ENCODE measurements around the gene GTF2IRD2.
A peak's percentile ranks its signal among the peaks of the same experiment; 100 is the strongest.
"Not testable (repeated sequence)": the region's sequence is repeated elsewhere in the genome, so short reads cannot be mapped to it uniquely, and the experiment has no call there.

GTF2IRD2 gene

DNA sequence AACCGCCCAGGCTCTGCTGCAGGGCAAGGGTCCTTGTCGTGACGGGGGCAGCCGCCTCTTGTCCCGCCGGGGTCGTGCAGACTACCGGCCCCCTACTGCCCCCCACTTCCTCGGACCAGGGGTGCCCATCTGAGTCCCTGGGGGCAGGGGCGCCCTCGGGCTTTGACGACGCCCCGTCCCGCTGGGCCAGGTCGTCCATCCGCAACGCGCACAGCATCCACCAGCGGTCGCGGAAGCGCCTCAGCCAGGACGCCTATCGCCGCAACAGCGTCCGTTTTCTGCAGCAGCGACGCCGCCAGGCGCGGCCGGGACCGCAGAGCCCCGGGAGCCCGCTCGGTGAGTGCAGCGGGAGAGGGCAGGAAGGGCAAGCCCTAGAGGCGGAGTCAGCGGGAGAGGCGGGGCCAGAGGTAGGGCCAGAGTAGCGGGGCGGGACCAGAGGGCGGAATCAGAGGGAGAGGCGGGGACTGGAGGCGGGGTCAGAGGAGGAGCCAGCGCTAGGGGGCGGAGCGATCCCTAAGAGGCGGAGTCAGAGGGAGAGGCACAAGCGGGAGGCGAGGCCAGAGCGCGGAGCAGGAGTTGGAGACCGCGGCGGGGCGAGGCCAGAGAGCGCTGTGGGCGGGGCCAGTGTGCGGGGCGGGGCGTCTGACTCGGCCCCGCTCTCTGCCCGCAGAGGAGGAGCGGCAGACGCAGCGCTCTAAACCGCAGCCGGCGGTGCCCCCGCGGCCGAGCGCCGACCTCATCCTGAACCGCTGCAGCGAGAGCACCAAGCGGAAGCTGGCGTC lies 62.8 kb downstream of the GTF2IRD2 start:
- DNase-seq = peak; percentile 95

DNA sequence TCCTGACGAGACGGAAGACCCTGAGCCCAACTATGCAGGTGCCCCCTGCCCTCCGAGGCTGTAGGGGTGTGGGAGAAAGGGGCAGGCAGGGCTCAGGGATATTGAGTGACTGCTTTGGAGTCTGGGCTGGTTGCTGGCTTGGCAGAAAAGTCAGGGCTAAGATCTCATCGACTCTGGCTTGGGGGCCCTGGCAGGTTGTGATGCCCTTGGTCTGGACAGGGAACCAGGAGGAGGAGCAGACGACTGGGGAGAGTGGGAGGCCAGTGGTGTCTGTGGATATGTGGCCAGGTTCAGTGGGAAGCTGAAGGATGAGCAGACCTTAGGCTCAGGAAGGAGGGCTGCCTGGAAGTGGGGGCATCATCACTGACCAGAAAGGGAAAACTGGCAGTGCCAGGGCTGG lies 67.8 kb downstream of the GTF2IRD2 start:
- not testable (repeated sequence) for DNase-seq, ATAC-seq

More for the DNA sequence above, 62.8 kb downstream of the GTF2IRD2 start:
- ATAC-seq = peak; percentile 95

DNA sequence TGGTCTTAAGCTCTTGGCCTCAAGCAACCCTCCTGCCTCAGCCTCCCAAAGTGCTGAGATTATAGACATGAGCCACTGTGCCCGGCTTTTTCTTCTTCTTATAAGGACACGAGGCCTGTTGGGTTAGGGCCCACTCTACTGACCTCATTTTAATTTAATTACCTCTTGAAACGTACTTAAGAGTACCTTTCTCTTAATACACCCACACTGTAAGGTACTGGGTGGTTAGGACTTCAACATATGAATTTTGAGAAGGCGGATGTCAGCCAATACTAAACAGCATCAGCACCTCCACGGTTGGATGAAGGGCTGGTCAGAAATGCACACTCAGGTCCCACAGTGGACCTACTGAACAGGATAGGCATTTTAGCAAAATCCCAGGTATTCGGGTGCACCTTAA lies 69.7 kb downstream of the GTF2IRD2 start:
- ATAC-seq, DNase-seq: not testable (repeated sequence)

DNA sequence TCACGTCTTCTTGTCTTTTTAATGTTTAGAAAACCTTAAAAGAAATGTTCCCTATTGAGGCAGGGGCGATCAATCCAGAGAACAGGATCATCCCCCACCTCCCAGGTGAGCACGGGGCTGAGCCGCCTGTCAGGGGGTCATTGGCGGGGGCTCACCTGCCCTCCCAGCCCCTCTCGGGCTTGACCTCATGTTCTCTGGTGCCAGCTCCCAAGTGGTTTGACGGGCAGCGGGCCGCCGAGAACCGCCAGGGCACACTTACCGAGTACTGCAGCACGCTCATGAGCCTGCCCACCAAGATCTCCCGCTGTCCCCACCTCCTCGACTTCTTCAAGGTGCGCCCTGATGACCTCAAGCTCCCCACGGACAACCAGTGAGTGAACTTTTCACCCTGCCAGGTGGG lies 72.4 kb downstream of the GTF2IRD2 start:
- not testable (repeated sequence) for ATAC-seq, DNase-seq

DNA sequence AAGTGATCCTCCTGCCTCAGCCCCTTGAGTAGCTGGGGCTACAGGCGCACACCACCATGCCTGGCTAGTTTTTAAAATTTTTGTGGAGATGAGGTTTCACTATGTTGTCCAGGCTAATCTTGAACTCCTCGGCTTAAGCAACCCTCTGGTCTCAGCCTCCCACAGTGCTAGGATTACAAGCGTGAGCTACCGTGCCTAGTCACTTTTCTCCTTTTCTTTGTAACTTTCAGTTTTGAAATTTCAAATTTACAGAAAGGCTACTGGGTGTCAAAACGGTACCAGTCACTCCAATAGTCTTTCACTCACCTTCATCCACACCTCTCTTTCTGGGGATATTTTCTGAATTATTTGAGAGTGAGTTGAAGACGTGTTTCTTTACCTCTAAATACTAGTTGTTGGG lies 76.3 kb downstream of the GTF2IRD2 start:
- DNase-seq = not testable (repeated sequence)
- ATAC-seq = peak; percentile 38

DNA sequence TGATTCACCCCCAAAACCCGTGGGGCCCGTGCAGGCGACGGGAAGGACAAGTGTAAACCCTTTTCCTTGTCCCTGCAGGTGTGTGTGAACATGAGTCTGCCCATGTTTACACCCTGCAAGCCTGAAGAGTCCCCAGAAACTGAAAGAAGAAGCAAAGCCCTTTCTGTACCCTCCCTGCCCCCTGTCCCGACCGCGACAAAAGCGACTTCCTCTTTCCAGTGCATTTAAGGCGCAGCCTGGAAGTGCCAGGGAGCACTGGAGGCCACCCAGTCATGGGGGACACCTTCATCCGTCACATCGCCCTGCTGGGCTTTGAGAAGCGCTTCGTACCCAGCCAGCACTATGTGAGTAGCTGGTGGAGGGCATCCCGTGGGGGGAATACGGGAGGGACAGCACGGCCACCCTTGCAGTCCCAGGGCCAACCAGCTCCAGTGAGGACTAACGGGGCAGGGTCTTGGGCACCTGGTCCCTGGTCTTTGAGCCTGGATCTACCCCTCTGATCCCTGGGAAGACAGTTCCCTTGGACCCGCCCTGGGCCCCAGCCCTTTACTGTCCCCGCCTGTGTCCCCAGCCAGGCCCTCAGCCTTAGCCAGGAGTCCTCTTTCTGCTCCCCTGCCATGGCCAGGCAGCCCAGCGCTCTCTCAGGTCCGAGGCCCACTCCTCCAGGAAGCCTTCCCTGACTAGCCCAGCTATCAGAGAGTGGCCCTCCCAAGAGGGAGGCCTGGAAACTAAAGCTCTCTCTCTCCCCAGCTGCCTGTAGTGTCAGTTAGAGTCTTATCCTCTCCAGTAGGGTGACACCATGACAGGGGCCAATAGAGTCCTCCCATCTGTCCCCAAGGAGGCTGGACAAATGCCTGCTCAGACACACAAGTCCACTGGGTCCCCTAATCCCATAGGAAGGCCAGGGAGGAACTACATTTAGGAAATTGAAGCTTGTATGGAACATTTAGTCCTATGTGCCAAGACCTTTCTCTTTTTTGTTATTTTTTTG lies 77.3 kb downstream of the GTF2IRD2 start, which contains the start of gene NCF1:
Gene NCF1, plus strand, starts transcription at position 252 of the 991 bp plus-strand sequence. Its CDS starts 21 bp downstream, at position 273.
- ATAC-seq = peak; percentile 68
- not testable (repeated sequence) for DNase-seq

DNA sequence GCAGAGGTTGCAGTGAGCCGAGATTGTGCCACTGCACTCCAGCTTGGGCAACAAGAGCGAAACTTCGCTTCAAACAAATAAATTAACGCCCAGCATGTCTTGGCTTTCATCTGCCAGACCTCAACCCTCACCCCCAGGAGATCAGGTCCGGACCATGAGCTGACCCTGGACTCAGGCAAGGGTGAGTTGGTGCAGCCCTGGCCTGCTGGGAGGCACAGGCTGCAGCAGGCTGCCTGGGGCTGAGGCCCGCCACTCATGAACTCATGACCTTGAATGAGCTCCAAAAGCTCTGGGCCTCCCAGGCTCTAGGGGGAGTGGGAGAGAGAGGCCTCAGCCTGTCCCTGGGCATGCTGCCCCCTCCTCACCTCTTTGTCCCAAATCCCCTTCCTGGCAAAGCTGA lies 79.3 kb downstream of the GTF2IRD2 start:
- not testable (repeated sequence) for DNase-seq, ATAC-seq

DNA sequence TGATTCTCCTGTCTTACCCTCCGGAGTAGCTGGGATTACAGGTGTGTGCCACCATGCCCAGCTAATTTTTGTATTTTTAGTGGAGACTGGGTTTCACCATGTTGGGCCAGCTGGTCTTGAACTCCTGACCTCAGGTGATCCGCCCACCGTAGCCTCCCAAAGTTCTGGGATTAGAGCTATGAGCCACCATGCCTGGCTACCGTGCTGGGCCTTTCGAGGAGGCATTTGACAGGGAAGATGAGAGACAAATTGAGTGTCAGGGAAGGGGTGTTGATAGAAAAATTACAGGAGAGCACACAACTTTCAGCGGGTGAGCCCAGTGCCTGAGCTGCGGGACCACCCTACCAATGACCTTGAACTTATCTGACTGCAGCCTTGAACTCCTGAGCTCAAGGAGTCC lies 81.3 kb downstream of the GTF2IRD2 start:
- not testable (repeated sequence) for ATAC-seq

DNA sequence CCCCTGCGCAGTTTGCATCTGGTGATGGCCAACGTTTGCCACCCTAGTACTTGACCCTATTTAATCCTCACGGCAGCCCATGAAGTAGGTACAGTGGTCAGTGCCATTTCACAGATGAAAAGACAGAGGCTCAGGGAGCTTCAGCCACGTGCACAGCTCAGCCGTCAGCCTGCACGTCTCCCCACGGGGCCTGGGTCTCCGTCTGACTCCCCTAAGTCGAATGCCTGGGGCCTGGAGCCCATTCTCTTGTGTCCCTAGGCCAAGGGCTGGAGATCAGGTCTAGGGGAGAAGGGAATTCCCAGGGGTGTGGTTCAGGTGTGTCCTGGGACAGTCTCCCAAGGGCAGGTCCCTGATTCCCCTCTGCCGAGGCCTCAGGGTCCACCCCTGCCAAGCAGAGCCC lies 84.4 kb downstream of the GTF2IRD2 start:
- ATAC-seq, DNase-seq: not testable (repeated sequence)

More for the DNA sequence above, 81.3 kb downstream of the GTF2IRD2 start:
- not testable (repeated sequence) for DNase-seq

DNA sequence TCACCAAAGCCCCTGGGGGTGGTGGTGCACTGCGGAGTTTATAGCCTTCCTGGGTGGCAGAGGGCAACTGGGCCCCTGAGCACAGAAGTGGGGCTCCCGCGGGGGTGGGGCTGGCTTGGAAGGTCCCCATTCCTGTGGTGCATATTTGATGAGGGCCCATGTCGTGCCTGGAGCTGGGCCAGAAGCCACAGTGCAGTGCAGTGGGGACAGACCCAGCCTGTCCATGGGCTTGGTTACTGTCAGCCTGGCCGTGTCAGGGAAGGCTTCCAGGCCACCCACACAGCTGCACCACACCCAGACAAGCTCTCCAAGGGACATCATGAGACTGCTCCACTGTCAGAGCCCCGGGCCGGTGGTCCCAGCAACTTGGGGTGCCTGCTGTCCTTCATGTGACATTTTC lies 84.9 kb downstream of the GTF2IRD2 start:
- peak; percentile 11 for ATAC-seq
- DNase-seq = not testable (repeated sequence)

DNA sequence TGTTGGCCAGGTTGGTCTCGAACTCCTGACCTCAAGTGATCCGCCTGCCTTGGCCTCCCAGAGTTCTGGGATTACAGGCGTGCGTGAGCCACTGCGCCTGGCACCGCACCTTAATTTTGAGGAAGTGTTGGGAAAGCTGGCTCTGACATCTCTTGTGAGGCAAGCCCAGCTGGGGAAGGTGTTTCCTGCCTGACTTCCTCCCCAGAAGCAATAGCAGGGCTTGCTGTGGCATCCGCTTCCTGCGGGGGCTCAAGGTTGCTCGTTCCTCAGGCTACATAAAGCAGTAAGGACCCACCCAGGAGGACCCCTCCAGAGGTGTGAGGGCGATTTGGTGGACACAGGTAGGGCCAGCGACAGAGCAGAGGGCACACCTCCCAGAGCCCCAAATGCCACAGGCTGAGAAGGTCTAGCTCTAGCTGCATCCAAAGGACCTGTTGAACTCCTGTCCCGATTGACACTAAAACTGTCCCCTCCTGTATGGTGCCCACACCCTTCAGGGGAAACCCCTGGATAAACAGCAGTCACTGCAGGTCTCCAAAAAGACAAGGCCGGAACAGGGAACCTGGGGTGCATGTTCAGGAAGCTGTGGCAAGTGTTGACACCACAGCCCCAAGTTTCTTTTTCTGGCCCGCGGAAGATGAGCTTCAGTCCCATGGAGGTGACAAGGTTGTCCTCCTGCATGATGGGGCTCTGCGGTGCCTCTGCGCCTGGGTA lies 86.0 kb downstream of the GTF2IRD2 start:
- DNase-seq = not testable (repeated sequence)
- peak; percentile 42 for ATAC-seq

DNA sequence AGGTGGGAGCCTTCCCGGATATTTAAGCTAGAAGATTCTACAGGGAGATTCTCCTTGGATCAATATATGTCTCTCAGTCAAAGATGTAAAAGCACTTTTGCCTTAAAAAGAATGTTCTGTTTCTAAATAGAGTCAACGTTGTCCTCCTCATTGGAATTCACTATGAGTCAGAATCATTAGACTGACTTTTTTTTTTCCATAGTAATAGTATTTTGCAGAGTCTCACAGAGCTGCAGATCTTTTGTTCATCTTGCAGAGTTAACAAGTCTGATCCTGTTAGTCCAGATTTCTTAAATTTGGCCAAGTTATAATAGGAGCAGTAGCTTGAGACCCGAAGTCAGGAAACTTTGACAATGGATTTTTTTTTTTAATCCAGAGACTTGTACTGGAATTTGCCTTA lies 92.4 kb downstream of the GTF2IRD2 start:
- not testable (repeated sequence) for DNase-seq, ATAC-seq

DNA sequence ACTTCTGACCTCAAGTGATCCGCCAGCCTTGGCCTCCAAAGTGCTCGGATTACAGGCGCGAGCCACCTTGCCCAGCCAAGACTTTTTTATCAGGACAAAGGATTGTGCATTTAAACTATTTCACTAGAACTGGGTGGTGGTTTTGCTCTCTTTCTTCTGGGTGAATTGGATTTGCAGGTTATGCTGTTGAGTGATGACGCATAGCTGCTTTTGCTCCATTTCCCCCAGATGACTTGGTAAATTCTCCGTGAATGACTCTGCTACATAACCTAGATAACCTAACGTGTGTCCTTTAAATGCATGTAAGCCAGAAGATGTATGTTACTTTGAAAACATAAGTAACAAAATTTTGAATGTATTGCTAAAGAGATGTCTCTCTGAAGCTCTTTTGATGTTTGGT lies 93.1 kb downstream of the GTF2IRD2 start:
- not testable (repeated sequence) for ATAC-seq

DNA sequence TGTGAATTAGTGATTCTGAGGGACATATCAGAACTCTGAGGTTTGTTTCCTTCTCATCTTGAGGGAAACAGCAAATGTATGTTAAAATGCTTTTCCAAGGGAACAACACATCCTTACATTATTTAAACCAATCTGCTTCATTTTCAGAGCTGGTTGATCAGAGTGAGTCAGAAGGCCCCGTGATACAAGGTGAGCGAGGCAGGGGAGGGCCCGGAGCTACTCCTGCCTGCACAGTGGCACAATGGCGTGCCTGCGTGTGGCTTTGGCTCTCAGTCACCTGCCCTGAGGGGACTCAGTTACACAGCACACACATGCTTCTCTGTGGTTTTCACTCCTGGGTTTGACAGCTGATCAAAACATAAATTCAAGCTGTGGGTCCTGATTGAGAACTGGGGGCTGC lies 94.7 kb downstream of the GTF2IRD2 start:
- not testable (repeated sequence) for DNase-seq, ATAC-seq

More for the DNA sequence above, 93.1 kb downstream of the GTF2IRD2 start:
- DNase-seq = not testable (repeated sequence)

DNA sequence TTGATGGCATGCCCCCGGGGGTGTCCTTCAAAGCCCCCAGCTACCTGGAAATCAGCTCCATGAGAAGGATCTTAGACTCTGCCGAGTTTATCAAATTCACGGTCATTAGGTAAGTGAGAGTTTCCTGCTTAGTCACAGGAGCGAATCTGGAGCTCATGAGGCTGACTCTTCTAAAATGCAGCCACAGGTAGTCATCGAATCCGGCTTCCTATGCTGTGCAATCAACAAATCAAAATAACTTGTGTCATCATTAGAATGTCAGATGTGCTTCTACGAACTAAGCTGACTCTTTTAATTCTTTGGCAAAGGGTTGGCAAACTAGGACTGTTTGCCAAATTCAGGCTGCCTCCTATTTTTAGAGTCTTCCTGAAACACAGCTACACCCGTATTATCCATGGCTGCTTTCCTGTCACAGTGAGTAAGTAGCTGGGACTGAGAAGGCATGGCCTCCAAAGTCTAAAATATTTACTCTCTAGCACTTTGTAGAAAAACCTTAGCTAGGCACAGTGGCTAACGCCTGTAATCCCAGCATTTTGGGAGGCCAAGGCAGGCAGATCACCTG lies 97.4 kb downstream of the GTF2IRD2 start:
- DNase-seq, ATAC-seq: not testable (repeated sequence)

Data from stimulated activated naive CD8-positive, alpha-beta T cell treated with anti-CD3 and anti-CD28 coated beads, Interleukin-15, Interleukin-2, amounts not matched to agents 100 U/mL and 50 U/mL, for 24 hours (primary cell).